SU-DHL-6 (cell line): Measurements from ENCODE around the gene ITGB5.

ENCODE experiments used
- H2AFZ ChIP-seq: fragments of 200-600 bp; sonication (generic); 2 replicates; pipeline ENCODE4 v1.6.1; 2014; ENCODE audit warnings: low read depth, mild to moderate bottlenecking, moderate library complexity, mixed read lengths, antibody characterized with exemption, low read length; ENCODE audit not compliant: severe bottlenecking
- H3F3A ChIP-seq: fragments of 200-600 bp; shearing (Covaris generic); 2 replicates; pipeline ENCODE4 v1.6.0; 2016; ENCODE audit warnings: antibody characterized with exemption, mild to moderate bottlenecking; ENCODE audit not compliant: insufficient read depth
- H3K27ac ChIP-seq: fragments of 200-600 bp; sonication (generic); 2 replicates; pipeline ENCODE4 v1.5.1; 2016; ENCODE audit warnings: low read depth, mild to moderate bottlenecking, low read length, moderate library complexity, mixed read lengths
- H3K27me3 ChIP-seq: fragments of 200-600 bp; sonication (generic), shearing (Covaris generic); 2 replicates; pipeline ENCODE4 v1.6.0; 2014; ENCODE audit warnings: mild to moderate bottlenecking, low read length
- H3K36me3 ChIP-seq: fragments of 200-600 bp; sonication (generic); 2 replicates; pipeline ENCODE4 v1.6.1; 2014; ENCODE audit warnings: mild to moderate bottlenecking, low read length, mixed read lengths
- H3K4me2 ChIP-seq: fragments of 300-600, 200-600 bp; shearing (Covaris generic), sonication (generic); 2 replicates; pipeline ENCODE4 v1.6.0; 2014; ENCODE audit warnings: low read length, low read depth, mild to moderate bottlenecking; ENCODE audit not compliant: poor library complexity, severe bottlenecking
- H3K4me3 ChIP-seq: fragments of 200-600 bp; sonication (generic); 2 replicates; pipeline ENCODE4 v1.5.1; 2014; ENCODE audit warnings: antibody characterized with exemption, low read length, mild to moderate bottlenecking, mixed read lengths; ENCODE audit not compliant: insufficient read depth, poor library complexity, severe bottlenecking
- H3K79me2 ChIP-seq: fragments of 200-600 bp; sonication (generic); 2 replicates; pipeline ENCODE4 v1.6.1; 2014; ENCODE audit warnings: mild to moderate bottlenecking, low read length, moderate library complexity; ENCODE audit not compliant: insufficient read depth
- H3K9ac ChIP-seq: fragments of 200-600 bp; sonication (generic); 2 replicates; pipeline ENCODE4 v1.7.0; 2014; ENCODE audit warnings: mild to moderate bottlenecking, low read length
- H3K9me2 ChIP-seq: fragments of 200-600 bp; sonication (generic); replicated peaks from 2 replicates; pipeline ENCODE4 v1.6.1; 2014; ENCODE audit warnings: low read length; ENCODE audit not compliant: insufficient read depth
- H3K9me3 ChIP-seq: fragments of 200-600 bp; sonication (generic); 2 replicates; pipeline ENCODE4 v1.6.1; 2014; ENCODE audit warnings: low read length, mixed read lengths; ENCODE audit not compliant: insufficient read depth
- H4K20me1 ChIP-seq: fragments of 200-600 bp; sonication (generic); 2 replicates; pipeline ENCODE4 v1.6.1; 2014; ENCODE audit warnings: low read depth, mild to moderate bottlenecking, antibody characterized with exemption, low read length, moderate library complexity, mixed read lengths
- EZH2phosphoT487 ChIP-seq: fragments of 200-600 bp; sonication (generic), shearing (Covaris generic); conservative IDR thresholded peaks from 2 replicates; pipeline ENCODE4 v1.6.1; 2018; ENCODE audit warnings: mild to moderate bottlenecking, antibody characterized with exemption, low read length, moderate library complexity, mixed read lengths
- TF ChIP-seq, protein P1 (sequence below): fragments of 200-600 bp; sonication (generic); IDR thresholded peaks from one replicate; pipeline ENCODE4 v1.5.1; 2017; ENCODE audit warnings: antibody characterized with exemption, mild to moderate bottlenecking, low read length, moderate library complexity; ENCODE audit not compliant: insufficient read depth, poor library complexity, severe bottlenecking

The ITGB5 gene

DNA sequence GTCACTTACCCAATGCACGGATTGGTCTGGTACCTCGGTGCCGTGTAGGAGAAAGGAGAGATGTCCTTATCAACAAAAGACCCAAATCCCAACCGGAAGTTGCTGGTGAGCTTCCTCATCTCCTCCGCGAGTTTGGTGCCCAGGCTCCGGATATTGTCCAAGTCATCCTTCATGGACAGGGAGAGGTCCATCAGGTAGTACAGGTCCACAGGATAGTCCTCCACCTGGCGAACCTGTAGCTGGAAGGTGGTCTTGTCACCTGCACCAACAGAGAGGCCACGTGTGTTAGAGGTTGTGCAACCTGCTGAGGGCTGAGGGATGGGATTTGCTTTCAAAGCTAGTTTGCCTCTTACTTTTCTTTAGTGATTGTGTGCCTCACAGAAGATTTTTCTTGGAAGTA lies 38.9 kb downstream of the ITGB5 start:
- Histone ChIP-seq H3K79me2 (no peaks in the 10 kb centered on the region), H3K4me3 (no peak overlapping the region)

DNA sequence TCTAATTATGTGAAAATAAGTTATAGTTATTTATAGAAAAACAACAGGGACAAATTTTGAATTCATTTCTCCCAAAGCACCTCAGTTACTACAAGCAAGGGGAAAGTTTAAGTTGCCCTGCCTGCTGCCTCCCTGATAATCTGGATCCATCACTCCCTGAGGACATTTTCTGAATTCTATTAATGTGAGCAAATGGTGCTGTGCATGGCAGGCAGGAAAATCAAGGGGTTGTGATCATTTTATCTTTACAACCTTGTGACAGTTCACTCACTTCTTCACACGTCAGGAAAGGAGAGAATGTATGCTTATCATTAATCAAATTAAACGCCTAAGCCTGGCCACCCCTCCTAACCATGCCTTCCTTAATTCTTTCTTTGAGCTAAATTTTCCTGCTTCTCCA lies 39.3 kb downstream of the ITGB5 start:
- no peaks in the 10 kb centered on the region for H3K9me3 ChIP-seq
- no peaks in the 10 kb centered on the region for H4K20me1 ChIP-seq
- no peaks in the 10 kb centered on the region for H3K27me3 ChIP-seq
- no peaks in the 10 kb centered on the region for H3K36me3 ChIP-seq
- no peaks in the 10 kb centered on the region for H3K79me2 ChIP-seq
- H3F3A ChIP-seq, result no peaks in the 10 kb centered on the region
- no peak overlapping the region for H2AFZ ChIP-seq
- no peak overlapping the region for H3K9ac ChIP-seq
- no peak overlapping the region for H3K4me3 ChIP-seq
- no peaks in the 10 kb centered on the region for H3K9me2 ChIP-seq
- TF ChIP-seq, protein P1, sequence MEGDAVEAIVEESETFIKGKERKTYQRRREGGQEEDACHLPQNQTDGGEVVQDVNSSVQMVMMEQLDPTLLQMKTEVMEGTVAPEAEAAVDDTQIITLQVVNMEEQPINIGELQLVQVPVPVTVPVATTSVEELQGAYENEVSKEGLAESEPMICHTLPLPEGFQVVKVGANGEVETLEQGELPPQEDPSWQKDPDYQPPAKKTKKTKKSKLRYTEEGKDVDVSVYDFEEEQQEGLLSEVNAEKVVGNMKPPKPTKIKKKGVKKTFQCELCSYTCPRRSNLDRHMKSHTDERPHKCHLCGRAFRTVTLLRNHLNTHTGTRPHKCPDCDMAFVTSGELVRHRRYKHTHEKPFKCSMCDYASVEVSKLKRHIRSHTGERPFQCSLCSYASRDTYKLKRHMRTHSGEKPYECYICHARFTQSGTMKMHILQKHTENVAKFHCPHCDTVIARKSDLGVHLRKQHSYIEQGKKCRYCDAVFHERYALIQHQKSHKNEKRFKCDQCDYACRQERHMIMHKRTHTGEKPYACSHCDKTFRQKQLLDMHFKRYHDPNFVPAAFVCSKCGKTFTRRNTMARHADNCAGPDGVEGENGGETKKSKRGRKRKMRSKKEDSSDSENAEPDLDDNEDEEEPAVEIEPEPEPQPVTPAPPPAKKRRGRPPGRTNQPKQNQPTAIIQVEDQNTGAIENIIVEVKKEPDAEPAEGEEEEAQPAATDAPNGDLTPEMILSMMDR, result no peak
- no peak for TF ChIP-seq EZH2phosphoT487
- no peak overlapping the region for H3K27ac ChIP-seq
- H3K4me2 ChIP-seq, result no peak overlapping the region

More for the DNA sequence above, 38.9 kb downstream of the ITGB5 start:
- H3K36me3 ChIP-seq, result no peaks in the 10 kb centered on the region
- no peak overlapping the region for H3K9ac ChIP-seq
- H3K27me3 ChIP-seq, result no peaks in the 10 kb centered on the region
- TF ChIP-seq, protein P1, result no peak
- TF ChIP-seq EZH2phosphoT487, result no peak
- no peak overlapping the region for H3K4me2 ChIP-seq
- no peaks in the 10 kb centered on the region for H3K9me2 ChIP-seq
- H4K20me1 ChIP-seq, result no peaks in the 10 kb centered on the region
- H2AFZ ChIP-seq, result no peak overlapping the region
- no peaks in the 10 kb centered on the region for H3K9me3 ChIP-seq
- H3F3A ChIP-seq, result no peaks in the 10 kb centered on the region
- no peak overlapping the region for H3K27ac ChIP-seq

DNA sequence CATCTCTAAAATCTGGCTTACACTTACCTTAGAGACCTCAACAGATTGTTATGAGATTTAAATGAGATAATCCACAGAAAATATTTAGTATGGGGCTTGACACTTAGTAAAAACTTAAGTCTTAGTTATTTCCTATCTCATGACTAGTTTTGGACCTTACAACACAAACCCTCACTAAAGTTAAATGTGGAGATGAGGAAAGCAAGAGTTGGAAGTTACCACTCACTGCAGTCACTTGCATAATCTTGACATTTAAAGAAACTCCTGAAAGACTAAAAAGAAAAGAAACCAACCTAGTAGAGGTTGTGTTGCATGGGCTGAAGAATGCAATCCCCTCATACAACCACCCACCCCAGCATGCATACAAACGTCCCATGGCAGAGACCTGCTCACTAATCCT lies 40.1 kb downstream of the ITGB5 start:
- Histone ChIP-seq H4K20me1 (no peaks in the 10 kb centered on the region), H3F3A (no peaks in the 10 kb centered on the region), H2AFZ (no peak overlapping the region), H3K27me3 (no peaks in the 10 kb centered on the region), H3K36me3 (no peaks in the 10 kb centered on the region), H3K9me3 (no peaks in the 10 kb centered on the region), H3K9me2 (no peaks in the 10 kb centered on the region), H3K27ac (no peak overlapping the region), H3K9ac (no peak overlapping the region), H3K79me2 (no peaks in the 10 kb centered on the region), H3K4me2 (no peak overlapping the region), H3K4me3 (no peak overlapping the region)
- TF ChIP-seq, protein P1, result no peak
- TF ChIP-seq EZH2phosphoT487, result no peak
